Measurements from ENCODE around the gene NOTO.

Gene NOTO

GRCh38 chr2:73235315-73236028 lies 33.1 kb downstream of the NOTO start:
- no peak for DNase-seq

- DNase-seq = no peak
These were observed 34.8 kb downstream of the NOTO start for GRCh38 chr2:73237168-73237567.

GRCh38 chr2:73238149-73238548 lies 35.8 kb downstream of the NOTO start:
- no peak for DNase-seq

- DNase-seq = no peak
These were observed 36.6 kb downstream of the NOTO start for GRCh38 chr2:73238976-73239375.

- DNase-seq = no peak
These were observed 37.4 kb downstream of the NOTO start for GRCh38 chr2:73239776-73240175.

- DNase-seq = peak; percentile 63
These were observed 41.7 kb downstream of the NOTO start for GRCh38 chr2:73243884-73244570.

GRCh38 chr2:73244580-73244979 lies 42.2 kb downstream of the NOTO start:
- no peak for DNase-seq

GRCh38 chr2:73246850-73247249 lies 44.5 kb downstream of the NOTO start:
- no peak for DNase-seq

- DNase-seq = no peak
These were observed 47.3 kb downstream of the NOTO start for GRCh38 chr2:73249636-73250035.

GRCh38 chr2:73250872-73251846 lies 48.8 kb downstream of the NOTO start:
- peak; percentile 72 for DNase-seq

- no peak for DNase-seq
These were observed 50.1 kb downstream of the NOTO start for GRCh38 chr2:73252238-73253027.

- no peak for DNase-seq
These were observed 51.0 kb downstream of the NOTO start for GRCh38 chr2:73253400-73253799.

- DNase-seq = no peak
These were observed 51.5 kb downstream of the NOTO start for GRCh38 chr2:73253901-73254300.

- DNase-seq = no peak
These were observed 52.1 kb downstream of the NOTO start for GRCh38 chr2:73254343-73255006.

- DNase-seq = no peak
These were observed 52.8 kb downstream of the NOTO start for GRCh38 chr2:73255007-73255644.

- no peak for DNase-seq
These were observed 53.7 kb downstream of the NOTO start for GRCh38 chr2:73255907-73256617.

GRCh38 chr2:73256618-73256922 lies 54.2 kb downstream of the NOTO start:
- DNase-seq = no peak

- DNase-seq = no peak
These were observed 54.6 kb downstream of the NOTO start for GRCh38 chr2:73257021-73257420.

GRCh38 chr2:73257425-73258125 lies 55.2 kb downstream of the NOTO start:
- DNase-seq = no peak

GRCh38 chr2:73258186-73258912 lies 56.0 kb downstream of the NOTO start:
- DNase-seq = no peak

Measured in NCI-H2171 treated with DMSO at 0.1 percent for 48 hours (cell line).